Activated naive CD8-positive, alpha-beta T cell treated with anti-CD3 and anti-CD28 coated beads, Interleukin-2, amount 50 U/mL, for 24 hours (primary cell): ENCODE data around the gene PRKCB.

Source experiments
- ATAC-seq: fragments of 150-1000 bp; cut with Tn5 transposase; one replicate; pipeline ENCODE4 v1.10.0; 2021
- DNase-seq: peaks from one replicate; pipeline ENCODE4 v3.0.0; 2021
- H3K27ac Mint-ChIP-seq: one replicate; pipeline ENCODE4 v1.8.0; 2021; ENCODE audit warnings: mild to moderate bottlenecking, mixed read lengths
- H3K27me3 Mint-ChIP-seq: one replicate; pipeline ENCODE4 v1.8.0; 2021; ENCODE audit warnings: mixed read lengths
- H3K36me3 Mint-ChIP-seq: one replicate; pipeline ENCODE4 v1.8.0; 2021; ENCODE audit warnings: low read depth, mixed read lengths
- H3K4me1 Mint-ChIP-seq: one replicate; pipeline ENCODE4 v1.8.0; 2021; ENCODE audit warnings: mixed read lengths
- H3K4me3 Mint-ChIP-seq: one replicate; pipeline ENCODE4 v1.8.0; 2021; ENCODE audit warnings: mild to moderate bottlenecking, moderate library complexity, mixed read lengths
- H3K9me3 Mint-ChIP-seq: one replicate; pipeline ENCODE4 v1.8.0; 2021; ENCODE audit warnings: mixed read lengths

Gene PRKCB

DNA sequence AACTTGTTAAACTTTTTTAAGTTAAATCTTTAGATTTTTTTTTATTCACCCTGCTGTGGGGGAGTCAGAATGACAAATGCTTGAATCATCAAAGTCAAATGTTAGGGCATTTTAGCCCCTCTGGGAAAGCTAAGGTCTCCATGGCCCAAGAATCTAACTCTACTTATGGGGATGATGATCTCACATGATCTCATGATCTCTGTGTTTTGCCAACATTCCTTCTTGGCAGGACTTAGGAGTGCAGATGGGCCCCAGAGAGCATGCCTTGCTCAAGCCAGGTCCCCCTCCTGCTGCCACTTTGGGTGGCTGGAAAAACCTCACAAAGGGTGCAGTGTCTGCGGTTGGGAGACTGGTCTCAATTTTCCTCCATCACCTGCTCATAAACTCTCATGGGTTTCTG is 108.6 kb downstream of the PRKCB start:
- Mint-ChIP-seq H3K36me3 (peaks cover 5% of the 10 kb centered on the region), H3K27ac (peak overlapping the region; percentile 85), H3K9me3 (no peaks in the 10 kb centered on the region), H3K27me3 (no peaks in the 10 kb centered on the region), H3K4me1 (peaks cover 76% of the 10 kb centered on the region), H3K4me3 (no peak overlapping the region)
- no peak for DNase-seq
- no peak for ATAC-seq

DNA sequence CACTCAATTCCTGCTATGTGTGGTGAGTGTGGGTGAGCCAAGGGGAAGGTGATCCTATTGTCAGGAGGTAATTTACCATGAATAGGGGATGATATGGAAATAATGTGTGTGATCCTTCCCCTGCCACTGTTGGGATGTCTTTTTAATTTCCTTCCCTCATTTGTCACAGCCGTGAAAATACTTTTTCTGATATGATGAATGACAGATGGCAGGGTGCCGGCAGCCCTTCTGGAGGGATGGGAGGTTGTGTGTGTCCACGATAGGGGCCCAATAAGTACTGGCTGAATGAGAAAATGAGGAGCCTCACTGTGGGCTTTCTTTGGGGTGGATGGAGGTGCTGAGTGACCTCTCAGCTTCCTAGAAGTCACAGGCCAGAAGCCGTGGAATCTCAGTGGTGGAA is 109.5 kb downstream of the PRKCB start:
- H3K9me3 Mint-ChIP-seq = no peaks in the 10 kb centered on the region
- H3K27ac Mint-ChIP-seq = peak overlapping the region; percentile 85
- H3K4me1 Mint-ChIP-seq = peaks cover 78% of the 10 kb centered on the region
- ATAC-seq (no peak), DNase-seq (no peak)
- peaks cover 5% of the 10 kb centered on the region for H3K36me3 Mint-ChIP-seq
- H3K27me3 Mint-ChIP-seq = no peaks in the 10 kb centered on the region
- no peak overlapping the region for H3K4me3 Mint-ChIP-seq

DNA sequence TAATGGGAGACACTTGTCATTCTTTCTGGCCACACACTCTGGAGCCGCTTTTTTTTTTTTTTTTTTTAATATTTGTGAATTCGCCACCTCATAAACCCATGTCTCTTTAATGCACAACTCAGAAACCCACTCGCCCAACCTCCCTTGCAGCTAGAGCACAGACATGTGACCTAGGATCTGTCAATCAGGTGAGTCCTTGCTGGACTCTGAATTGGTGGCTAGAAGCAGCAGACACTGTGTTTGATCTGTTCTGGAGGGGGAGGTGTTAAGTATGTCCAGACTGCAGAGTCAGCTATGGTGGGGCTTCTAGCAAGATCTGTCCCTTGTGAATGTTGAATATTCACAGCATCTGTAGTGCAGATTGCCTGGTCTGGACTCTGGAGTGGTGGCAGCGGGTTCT is 112.1 kb downstream of the PRKCB start:
- ATAC-seq = no peak
- Mint-ChIP-seq H3K27me3 (no peaks in the 10 kb centered on the region), H3K27ac (peak overlapping the region; percentile 37)

DNA sequence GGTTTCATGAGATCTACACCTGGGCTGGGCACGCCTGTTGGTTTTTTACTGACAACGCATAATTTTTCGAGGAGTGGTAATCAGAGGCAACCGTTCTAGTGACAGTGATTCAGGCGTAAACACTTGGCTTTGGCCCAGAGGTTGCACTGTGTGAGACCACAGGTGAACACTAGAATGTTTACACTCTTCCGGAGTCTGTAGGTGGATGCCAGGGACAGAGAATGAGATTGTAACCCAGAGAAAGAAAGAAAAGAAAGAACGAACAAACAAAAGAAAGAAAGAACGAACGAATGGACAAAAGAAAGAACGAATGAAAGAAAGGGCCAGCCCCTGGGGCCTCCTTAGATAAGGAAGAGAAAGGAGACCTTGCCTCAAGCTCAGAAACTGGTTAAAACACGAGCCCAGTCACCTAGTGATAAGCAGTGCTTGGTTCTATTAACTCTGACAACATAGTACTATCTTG is 113.2 kb downstream of the PRKCB start:
- no peaks in the 10 kb centered on the region for H3K27me3 Mint-ChIP-seq
- H3K4me1 Mint-ChIP-seq = peaks cover 92% of the 10 kb centered on the region
- peak overlapping the region; percentile 28 for H3K4me3 Mint-ChIP-seq
- DNase-seq (peak; percentile 47), ATAC-seq (peak; percentile 18)
- peaks cover 9% of the 10 kb centered on the region for H3K36me3 Mint-ChIP-seq
- peak overlapping the region; percentile 88 for H3K27ac Mint-ChIP-seq
- no peaks in the 10 kb centered on the region for H3K9me3 Mint-ChIP-seq

More for the DNA sequence above, 112.1 kb downstream of the PRKCB start:
- peaks cover 5% of the 10 kb centered on the region for H3K36me3 Mint-ChIP-seq
- H3K4me3 Mint-ChIP-seq = no peak overlapping the region
- H3K9me3 Mint-ChIP-seq = no peaks in the 10 kb centered on the region
- no peak for DNase-seq
- peaks cover 92% of the 10 kb centered on the region for H3K4me1 Mint-ChIP-seq

DNA sequence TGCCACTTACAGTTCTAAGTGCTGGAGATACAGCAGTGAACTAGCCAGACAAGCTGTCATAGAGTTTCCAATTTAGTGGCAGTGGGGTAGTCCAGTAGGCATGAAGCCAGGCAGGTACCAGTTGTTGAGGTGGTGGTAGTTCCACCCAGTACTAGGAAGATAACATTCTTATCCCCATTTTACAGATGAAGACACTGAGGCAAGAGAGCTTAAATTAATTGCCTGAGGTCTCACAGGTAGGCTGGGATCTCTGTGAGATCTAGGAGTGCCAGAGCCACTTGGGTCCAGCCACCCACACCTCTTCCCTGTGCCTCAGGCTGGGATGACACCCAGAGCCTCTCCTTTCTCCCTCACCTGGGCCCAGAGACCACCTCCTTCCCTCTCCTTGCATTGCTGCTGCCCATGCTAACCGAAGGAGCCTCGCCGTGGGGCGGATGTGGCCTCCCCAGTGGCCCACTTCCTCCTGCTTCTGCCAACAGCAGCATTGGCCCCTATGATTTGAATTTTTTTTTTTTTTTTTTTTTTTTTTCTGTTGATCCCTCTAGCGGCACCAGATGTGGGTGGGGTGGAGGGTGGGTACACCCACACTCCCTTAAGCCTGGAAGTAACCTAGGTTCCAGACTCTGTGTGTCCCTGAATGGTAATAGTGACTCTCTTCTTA is 114.0 kb downstream of the PRKCB start:
- Mint-ChIP-seq H3K4me1 (peaks cover 92% of the 10 kb centered on the region), H3K27me3 (no peaks in the 10 kb centered on the region), H3K4me3 (peak overlapping the region; percentile 49), H3K36me3 (peaks cover 12% of the 10 kb centered on the region), H3K27ac (peak overlapping the region; percentile 88), H3K9me3 (no peaks in the 10 kb centered on the region)
- ATAC-seq (no peak), DNase-seq (peak; percentile 70)

DNA sequence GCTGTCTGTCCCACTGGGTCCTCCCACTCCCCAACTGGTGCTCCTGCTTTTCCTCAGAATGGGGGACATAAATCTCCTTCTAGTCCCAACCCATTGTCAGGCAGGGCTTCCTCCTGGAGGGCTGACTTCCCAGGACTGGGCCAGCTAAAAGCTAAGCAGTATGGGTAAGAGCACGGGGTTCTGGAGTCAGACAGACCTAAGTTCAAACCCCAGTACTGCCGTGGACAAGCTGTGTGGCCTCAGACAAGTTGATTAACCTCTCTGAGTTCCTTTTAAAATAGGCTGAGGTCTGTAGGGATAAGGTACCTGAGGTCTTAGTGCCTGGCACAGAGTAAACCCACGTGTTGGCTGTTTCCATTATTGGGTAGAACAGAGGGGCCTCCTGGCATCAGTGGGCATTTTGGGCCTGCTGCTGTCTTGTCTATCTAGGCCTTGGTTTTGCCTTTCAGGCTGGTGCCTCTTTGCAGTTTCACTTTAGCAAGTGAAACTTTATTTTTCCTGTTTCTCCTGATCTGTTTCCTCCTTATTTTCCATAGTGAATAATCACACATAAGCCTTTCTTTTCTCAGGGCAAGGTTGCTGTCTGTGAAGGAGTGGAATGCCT is 114.6 kb downstream of the PRKCB start:
- Mint-ChIP-seq H3K4me3 (peak overlapping the region; percentile 58), H3K27me3 (no peaks in the 10 kb centered on the region), H3K27ac (peak overlapping the region; percentile 88), H3K9me3 (no peaks in the 10 kb centered on the region), H3K4me1 (peaks cover 92% of the 10 kb centered on the region), H3K36me3 (peaks cover 11% of the 10 kb centered on the region)
- DNase-seq (no peak), ATAC-seq (no peak)

DNA sequence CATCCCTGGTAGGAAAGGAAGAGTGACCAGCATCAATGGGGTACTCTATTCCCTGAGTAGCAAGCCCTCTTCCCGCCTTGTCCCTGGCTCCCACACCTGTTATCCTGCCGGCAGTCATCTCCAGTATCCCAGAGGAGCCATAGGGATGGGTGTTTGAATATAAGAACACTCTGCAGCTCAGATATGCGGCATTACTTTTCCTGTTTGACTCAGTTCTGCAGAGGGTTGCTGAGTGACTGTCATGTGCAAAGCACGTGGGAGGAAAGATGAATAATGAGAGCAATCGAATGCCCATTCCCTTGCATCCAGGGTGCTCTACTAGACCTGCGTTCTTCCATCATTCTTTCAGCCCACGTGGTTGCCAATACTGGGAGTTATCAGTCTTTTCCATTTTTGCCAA is 115.1 kb downstream of the PRKCB start:
- peak; percentile 31 for ATAC-seq
- peak overlapping the region; percentile 88 for H3K27ac Mint-ChIP-seq
- peaks cover 11% of the 10 kb centered on the region for H3K36me3 Mint-ChIP-seq
- no peaks in the 10 kb centered on the region for H3K9me3 Mint-ChIP-seq
- H3K27me3 Mint-ChIP-seq = no peaks in the 10 kb centered on the region
- H3K4me1 Mint-ChIP-seq = peaks cover 91% of the 10 kb centered on the region
- peak; percentile 20 for DNase-seq
- peak overlapping the region; percentile 58 for H3K4me3 Mint-ChIP-seq

DNA sequence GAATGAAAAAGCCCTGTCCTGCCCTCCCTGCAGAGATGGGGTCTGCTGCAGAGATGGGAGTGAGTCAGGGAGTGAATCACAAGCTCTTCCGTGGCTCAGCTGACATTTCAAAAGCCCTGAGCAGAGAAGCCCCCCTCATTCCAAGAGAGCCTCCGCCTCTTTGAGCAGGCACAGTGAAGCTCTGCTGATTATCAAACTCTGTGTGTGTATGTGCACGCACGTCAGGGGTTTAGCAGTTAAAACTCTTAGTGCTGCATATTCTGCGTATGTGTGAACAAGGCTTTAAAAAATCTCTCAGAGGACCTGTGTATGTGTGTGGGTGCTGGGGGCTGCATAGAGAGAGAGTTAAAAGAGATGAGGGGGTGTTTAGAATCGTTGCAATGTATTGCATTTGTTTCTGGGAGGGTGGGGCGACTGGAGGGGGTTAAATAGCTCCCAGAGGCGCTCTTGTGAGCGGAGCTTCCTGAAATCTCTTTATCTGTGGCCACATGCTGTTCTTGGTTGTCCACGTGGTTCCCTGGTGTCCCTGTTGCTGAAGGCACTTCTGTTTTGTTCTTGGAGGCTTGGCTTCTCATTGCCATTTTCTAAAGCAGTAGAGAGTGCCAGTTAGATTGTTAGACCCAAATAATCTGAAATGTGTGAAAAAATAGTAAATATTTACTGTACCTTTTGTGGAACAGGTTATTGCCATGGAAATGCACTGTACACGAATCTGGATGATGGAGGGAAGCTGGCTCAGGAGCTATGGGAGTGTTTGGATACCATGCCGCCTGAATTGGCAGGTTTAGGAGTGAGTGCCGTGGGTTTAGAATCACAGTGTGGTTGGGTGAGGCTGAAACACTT is 116.6 kb downstream of the PRKCB start:
- peaks cover 91% of the 10 kb centered on the region for H3K4me1 Mint-ChIP-seq
- peak; percentile 91 for ATAC-seq
- peak; percentile 64 for DNase-seq
- peak overlapping the region; percentile 88 for H3K27ac Mint-ChIP-seq
- peaks cover 11% of the 10 kb centered on the region for H3K36me3 Mint-ChIP-seq
- H3K4me3 Mint-ChIP-seq = peak overlapping the region; percentile 74
- H3K9me3 Mint-ChIP-seq = no peaks in the 10 kb centered on the region
- H3K27me3 Mint-ChIP-seq = no peaks in the 10 kb centered on the region

DNA sequence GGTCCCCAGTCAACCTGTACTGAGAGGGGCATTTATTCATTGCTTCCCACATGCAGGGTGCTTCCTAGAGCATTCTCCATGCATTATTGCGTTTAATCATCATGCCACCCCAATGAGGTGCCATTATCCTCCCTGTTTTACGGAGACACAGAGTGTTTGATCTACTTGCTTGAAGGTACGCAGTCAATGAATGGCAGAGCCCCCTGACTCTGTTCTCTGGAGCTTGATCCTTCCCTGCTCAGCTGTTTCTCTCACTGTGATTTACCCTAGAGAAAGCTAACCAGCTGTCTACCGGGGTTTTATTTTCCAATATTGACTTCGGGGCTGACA is 117.2 kb downstream of the PRKCB start:
- DNase-seq (no peak), ATAC-seq (no peak)
- H3K9me3 Mint-ChIP-seq = no peaks in the 10 kb centered on the region
- peaks cover 9% of the 10 kb centered on the region for H3K36me3 Mint-ChIP-seq
- H3K4me3 Mint-ChIP-seq = peak overlapping the region; percentile 74
- peak overlapping the region; percentile 88 for H3K27ac Mint-ChIP-seq
- no peaks in the 10 kb centered on the region for H3K27me3 Mint-ChIP-seq
- H3K4me1 Mint-ChIP-seq = peaks cover 90% of the 10 kb centered on the region

DNA sequence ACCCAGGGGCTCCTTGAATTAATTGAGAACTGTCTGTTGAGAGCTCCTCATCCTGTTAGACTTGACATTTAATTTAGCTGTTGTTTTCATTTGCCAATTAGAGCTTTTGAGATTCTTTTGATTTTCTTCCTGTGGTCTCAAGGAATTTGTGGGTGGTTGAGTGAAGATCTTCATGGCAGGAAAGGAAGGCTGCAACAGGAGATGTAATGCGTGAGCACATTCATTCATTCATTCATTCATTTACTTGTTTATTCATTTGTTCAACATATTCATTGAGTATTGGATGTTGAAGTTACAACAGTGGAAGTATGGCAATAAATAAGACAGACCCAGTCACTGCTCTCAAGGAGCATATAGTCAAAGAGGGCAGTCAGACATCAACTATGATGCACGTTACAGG is 117.7 kb downstream of the PRKCB start:
- DNase-seq = no peak
- no peak for ATAC-seq
- H3K9me3 Mint-ChIP-seq = no peaks in the 10 kb centered on the region
- peak overlapping the region; percentile 74 for H3K4me3 Mint-ChIP-seq
- peak overlapping the region; percentile 61 for H3K27ac Mint-ChIP-seq
- no peaks in the 10 kb centered on the region for H3K27me3 Mint-ChIP-seq
- H3K4me1 Mint-ChIP-seq = peaks cover 88% of the 10 kb centered on the region
- H3K36me3 Mint-ChIP-seq = peaks cover 8% of the 10 kb centered on the region

DNA sequence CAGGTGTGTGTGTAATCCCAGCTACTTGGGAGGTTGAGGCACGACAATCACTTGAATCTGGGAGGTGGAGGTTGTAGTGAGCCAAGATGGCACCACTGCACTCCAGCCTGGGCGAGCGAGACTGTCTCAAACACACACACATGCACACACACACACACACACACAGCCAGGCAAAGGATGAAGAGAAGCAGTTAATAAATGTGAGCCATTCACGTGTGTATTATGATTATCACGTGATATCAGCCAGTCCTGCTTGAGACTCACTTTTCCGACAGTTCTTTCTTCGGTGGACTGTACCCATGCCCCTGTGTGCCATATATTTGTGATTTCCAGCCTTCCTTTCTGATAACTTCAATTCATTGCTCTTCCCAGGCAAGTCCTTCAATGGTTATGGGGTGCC is 119.3 kb downstream of the PRKCB start:
- ATAC-seq (no peak), DNase-seq (no peak)
- Mint-ChIP-seq H3K9me3 (no peaks in the 10 kb centered on the region), H3K27ac (no peak overlapping the region), H3K36me3 (peaks cover 8% of the 10 kb centered on the region), H3K4me3 (no peak overlapping the region), H3K4me1 (peaks cover 89% of the 10 kb centered on the region), H3K27me3 (no peaks in the 10 kb centered on the region)

DNA sequence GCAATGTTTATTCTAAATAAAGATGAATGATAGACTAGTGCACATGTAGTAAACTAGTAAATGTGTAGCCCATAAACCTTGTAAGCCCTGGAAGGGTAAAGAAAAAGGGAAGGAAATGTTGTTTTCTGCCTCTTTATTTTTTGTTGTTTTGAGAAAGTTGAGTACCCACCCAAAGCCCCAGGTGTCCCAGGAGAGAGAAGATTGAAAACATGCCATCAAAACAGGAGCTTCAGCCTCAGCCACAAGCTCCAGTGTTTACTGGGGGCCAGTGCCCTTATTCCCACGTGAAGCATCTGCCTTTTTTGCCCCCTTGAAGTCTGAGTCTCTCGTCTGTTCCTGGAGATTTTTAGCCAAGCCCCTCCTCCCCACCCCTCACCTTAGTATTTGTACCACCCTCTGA is 121.5 kb downstream of the PRKCB start:
- DNase-seq = no peak
- Mint-ChIP-seq H3K9me3 (no peaks in the 10 kb centered on the region), H3K27me3 (no peaks in the 10 kb centered on the region), H3K4me1 (peaks cover 89% of the 10 kb centered on the region), H3K36me3 (peaks cover 12% of the 10 kb centered on the region), H3K4me3 (peak overlapping the region; percentile 10), H3K27ac (peak overlapping the region; percentile 71)
- no peak for ATAC-seq

DNA sequence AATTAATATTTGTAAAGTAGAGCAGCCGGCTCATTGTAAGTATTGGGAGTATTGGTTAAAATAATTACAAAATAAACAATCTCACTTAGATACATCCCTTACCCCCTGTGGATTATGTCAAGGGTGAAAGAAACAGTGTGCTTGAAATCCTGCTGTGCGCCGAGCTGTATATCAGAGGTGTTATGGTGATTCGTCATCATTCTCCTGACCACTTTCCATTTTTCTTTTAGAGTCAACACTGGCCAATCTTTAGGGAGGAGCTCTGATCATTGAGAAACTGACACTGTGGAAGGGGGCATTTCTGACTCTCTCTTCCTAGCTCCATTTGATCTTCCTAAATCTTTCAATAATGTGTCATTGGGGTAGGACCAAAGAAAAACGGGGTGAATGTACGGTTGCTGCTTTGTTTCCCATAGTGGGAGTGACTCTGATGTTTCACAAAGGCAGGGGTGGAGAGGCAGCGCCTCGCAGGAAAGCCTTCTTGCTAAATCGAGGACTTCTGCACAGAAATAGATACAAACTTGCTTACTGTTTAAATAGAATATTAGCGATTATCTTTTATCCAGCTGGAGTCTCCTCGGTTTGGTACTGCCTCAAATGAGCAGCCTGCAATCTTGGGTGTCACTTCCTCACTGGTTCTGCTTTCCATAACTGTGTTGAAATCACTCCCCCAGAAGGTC is 123.4 kb downstream of the PRKCB start:
- no peaks in the 10 kb centered on the region for H3K27me3 Mint-ChIP-seq
- peak overlapping the region; percentile 98 for H3K27ac Mint-ChIP-seq
- H3K4me3 Mint-ChIP-seq = peak overlapping the region; percentile 80
- peaks cover 20% of the 10 kb centered on the region for H3K36me3 Mint-ChIP-seq
- no peaks in the 10 kb centered on the region for H3K9me3 Mint-ChIP-seq
- H3K4me1 Mint-ChIP-seq = peaks cover 88% of the 10 kb centered on the region
- DNase-seq (peak; percentile 29), ATAC-seq (peak; percentile 65)

DNA sequence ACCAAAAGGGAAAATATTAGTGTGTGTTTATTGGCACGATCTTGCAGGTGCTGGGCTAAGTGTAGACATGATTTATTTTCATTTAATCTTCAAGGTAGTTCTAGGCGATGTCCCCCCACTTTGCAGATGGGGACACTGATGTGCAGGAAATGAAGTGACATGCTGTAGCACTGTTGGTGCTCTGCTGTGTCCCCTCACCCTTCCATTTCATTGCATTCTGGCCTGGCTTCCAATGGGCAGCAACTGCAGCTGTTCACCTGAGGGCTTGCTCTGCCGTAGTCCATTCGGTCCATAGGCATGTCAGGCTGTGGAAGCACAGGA is 123.9 kb downstream of the PRKCB start:
- peaks cover 83% of the 10 kb centered on the region for H3K4me1 Mint-ChIP-seq
- no peaks in the 10 kb centered on the region for H3K27me3 Mint-ChIP-seq
- H3K27ac Mint-ChIP-seq = peak overlapping the region; percentile 98
- no peak for DNase-seq
- H3K4me3 Mint-ChIP-seq = peak overlapping the region; percentile 80
- no peaks in the 10 kb centered on the region for H3K9me3 Mint-ChIP-seq
- no peak for ATAC-seq
- peaks cover 17% of the 10 kb centered on the region for H3K36me3 Mint-ChIP-seq
